ENCODE data around the gene IL1RAPL1. TPM values are rescaled to one million over a fixed set of nuclear protein-coding genes. Genes with fewer than 3 reads are reported as not detected.

Gene IL1RAPL1
- total RNA-seq, 2 donors from 2014 or later = 1.6 to 1.7 TPM

DNA sequence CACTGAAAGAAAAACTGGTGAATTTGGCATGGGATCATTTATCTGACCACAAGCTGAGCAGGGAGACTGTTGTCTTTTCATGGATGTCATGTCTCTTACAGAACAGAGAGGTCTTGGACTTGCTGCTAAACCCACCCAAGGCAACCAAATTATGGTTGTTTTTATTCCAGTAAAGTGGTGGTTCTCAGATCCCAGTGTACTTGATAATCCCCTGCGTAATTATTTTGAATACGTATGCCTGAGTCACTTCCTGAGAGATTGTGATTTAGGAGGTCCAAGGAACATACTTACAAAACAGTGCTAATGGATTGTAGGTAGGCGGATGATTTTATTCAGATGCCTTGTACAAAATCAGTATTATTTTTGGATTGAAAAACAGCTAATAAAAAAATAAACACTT, 585.6 kb downstream of the IL1RAPL1 start:
- DNase-seq = no peak
- no peak for ATAC-seq
- intact Hi-C loops (cut with DNase I) = no loop called here

DNA sequence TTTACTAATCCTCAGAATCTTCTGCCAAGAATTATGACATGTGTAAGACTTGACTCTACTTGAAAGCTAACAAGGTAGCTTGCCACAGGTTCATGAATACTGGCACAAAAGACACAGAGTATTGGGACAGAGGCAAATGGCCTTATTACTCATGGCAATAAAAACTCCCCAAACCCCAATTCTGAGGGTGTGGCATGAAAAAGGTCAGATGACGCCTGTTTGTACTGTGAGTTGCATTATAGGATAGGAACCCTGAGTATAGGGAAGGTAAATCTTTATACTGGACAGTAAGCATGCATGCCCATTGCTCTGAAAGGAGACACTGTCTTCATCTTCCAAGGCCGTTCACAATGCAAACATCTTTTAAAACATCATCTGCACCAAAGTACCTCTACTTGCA, 600.0 kb downstream of the IL1RAPL1 start:
- no peak for ATAC-seq
- intact Hi-C loops (cut with DNase I) = no loop called here
- DNase-seq = no peak

GRCh38 chrX:29196501-29196900, 609.3 kb downstream of the IL1RAPL1 start:
- DNase-seq (no peak), ATAC-seq (no peak)
- intact Hi-C loops (cut with DNase I) = no loop called here

GRCh38 chrX:29215251-29215650, 628.0 kb downstream of the IL1RAPL1 start:
- no peak for DNase-seq
- ATAC-seq = no peak
- intact Hi-C loops (cut with DNase I) = no loop called here

DNA sequence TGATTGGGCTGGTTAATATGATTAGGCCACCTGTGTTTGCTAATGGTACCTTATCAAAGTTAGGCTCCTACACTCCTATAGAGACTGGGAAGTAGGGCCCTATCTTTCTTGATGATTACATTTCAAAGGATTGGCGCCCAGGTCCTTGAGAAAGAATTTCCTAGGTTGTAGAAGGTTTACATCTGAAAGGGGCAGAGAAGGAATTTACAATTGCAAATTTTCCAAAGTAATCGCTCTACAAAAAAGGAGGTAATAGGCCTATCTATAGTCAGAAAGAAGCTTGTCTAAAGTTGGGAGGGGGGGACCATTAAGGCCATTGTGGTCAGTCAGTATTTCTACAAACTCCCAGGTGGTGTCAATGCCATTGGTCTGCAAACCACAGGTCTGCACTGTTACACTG, 638.4 kb downstream of the IL1RAPL1 start:
- ATAC-seq (no peak), DNase-seq (no peak)
- intact Hi-C loops (cut with DNase I) = no loop called here

DNA sequence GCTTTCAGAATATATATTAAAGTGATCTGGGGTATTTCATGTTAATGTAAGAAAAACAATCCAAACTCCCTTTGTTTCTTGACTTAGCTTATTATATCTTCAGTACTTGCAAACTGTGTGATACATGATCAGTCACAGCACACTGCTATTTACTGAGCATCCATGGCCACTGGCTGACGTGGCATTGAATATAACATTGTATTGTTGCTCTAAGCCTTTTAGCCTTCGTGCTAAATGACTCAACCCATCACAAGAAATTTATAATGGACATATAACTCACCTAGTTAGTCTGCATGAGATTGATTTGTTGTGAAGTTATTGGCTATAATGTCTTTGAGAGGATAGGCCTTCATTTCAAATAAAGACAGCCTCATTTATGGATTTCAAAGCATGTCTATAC, 642.6 kb downstream of the IL1RAPL1 start:
- no peak for ATAC-seq
- DNase-seq = no peak
- intact Hi-C loops (cut with DNase I) = no loop called here

- intact Hi-C loops (cut with DNase I) = no loop called here
- DNase-seq (no peak), ATAC-seq (no peak)
These were observed 644.6 kb downstream of the IL1RAPL1 start for GRCh38 chrX:29231800-29232199.

- DNase-seq (no peak), ATAC-seq (no peak)
- intact Hi-C loops (cut with DNase I) = no loop called here
These were observed 646.4 kb downstream of the IL1RAPL1 start for GRCh38 chrX:29233592-29234183.

- ATAC-seq (no peak), DNase-seq (no peak)
- intact Hi-C loops (cut with DNase I) = no loop called here
These were observed 650.7 kb downstream of the IL1RAPL1 start for GRCh38 chrX:29237972-29238371.

DNA sequence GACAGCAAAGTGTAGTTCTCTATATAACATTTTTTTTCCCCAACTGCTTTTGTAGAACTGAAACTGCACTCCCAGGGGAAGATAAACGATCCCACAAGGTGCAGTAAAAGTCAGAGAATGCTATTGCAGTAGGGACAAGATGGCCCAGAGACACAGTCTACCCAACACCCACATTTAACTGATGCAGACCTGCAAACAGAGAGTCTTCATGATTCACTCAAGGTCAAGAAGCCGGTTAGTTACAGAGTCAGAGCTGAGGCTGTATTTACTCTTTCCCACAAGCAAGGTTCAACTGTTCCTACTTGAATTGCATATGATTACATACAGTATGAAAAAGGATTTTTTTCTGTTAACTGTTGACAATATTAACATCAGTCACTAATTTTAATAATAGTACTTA, 654.6 kb downstream of the IL1RAPL1 start:
- ATAC-seq = no peak
- intact Hi-C loops (cut with DNase I) = no loop called here

GRCh38 chrX:29242856-29243255, 655.6 kb downstream of the IL1RAPL1 start:
- DNase-seq = no peak
- ATAC-seq = no peak
- intact Hi-C loops (cut with DNase I) = no loop called here

More for the DNA sequence above, 654.6 kb downstream of the IL1RAPL1 start:
- DNase-seq = no peak

- ATAC-seq = no peak
- DNase-seq = no peak
- intact Hi-C loops (cut with DNase I) = no loop called here
These were observed 656.7 kb downstream of the IL1RAPL1 start for GRCh38 chrX:29243942-29244341.

DNA sequence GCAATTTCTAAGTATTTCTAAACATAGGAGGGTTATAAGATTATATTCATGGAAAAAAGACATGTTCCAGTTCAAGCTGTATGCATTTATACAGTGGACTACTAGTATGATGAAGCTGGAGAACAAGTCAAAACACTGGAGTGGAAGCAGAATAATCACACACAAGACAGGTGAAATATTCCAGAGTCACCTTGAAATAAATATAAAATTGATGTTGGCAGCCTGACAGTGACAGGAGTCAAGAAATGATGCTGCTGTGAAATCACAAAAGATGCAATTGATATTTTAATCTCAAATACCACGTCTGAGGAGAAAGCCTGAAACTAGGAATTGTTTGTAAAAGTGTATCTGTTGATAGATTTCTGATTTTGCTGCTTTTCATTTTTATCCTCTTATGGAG, 667.3 kb downstream of the IL1RAPL1 start:
- intact Hi-C loops (cut with DNase I) = no loop called here
- no peak for DNase-seq
- no peak for ATAC-seq

DNA sequence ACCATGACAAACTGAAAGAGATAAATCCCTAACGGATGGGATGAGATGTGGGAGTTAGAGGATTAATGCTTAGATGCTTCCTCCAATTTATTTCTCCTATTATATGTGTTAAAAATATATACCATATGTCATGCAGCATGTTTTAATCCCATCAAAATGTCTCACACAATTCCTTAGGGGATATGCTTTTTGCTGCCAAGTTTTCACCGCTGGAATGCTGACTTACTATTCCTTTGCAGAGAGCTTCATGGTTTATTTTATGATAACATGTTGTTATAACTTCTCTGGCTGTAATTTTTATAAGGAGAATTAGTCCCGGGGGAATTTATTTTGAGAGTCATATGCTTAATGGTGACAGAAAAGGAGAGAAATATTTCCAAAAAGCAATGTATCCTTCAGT, 670.3 kb downstream of the IL1RAPL1 start:
- no peak for ATAC-seq
- no peak for DNase-seq
- intact Hi-C loops (cut with DNase I) = no loop called here

DNA sequence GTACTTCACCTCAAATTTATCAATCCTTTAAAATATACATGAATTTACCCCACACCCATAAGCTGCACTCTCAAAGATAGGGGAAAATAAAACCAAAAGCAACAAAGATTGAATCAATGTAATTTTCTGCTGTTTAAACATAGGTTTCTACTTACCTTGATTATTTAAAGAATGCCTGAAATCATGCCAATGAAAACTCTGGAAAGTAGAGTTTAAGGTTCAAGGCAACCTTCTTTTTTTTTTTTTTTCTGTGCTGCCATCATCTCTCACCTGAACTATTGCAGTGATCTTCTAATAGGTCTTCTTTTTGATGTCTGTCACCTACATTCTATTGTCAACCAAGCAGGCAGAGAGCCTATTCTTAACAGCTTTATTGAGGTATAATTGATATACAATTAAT, 682.1 kb downstream of the IL1RAPL1 start:
- intact Hi-C loops (cut with DNase I) = no loop called here
- no peak for ATAC-seq

DNA sequence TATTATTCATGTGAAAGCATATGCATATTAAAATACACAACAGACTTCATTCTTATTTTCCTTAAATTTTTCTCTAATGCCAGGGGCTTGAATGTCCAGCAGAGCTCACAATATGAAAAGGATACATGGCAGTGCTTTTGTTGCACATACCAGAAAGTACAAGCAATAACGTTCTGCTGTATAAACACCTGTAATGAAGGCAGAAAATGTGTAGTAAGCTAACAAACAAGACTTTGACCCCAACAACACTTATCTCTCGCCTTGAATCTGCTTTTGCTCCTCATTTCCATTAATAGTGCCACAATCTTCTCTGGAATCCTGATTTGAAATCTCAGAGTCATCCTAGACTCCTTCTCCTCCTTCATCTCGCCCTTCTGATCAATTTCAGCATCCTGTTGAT, 687.3 kb downstream of the IL1RAPL1 start:
- intact Hi-C loops (cut with DNase I) = no loop called here
- ATAC-seq (no peak), DNase-seq (no peak)

More for the DNA sequence above, 682.1 kb downstream of the IL1RAPL1 start:
- no peak for DNase-seq

DNA sequence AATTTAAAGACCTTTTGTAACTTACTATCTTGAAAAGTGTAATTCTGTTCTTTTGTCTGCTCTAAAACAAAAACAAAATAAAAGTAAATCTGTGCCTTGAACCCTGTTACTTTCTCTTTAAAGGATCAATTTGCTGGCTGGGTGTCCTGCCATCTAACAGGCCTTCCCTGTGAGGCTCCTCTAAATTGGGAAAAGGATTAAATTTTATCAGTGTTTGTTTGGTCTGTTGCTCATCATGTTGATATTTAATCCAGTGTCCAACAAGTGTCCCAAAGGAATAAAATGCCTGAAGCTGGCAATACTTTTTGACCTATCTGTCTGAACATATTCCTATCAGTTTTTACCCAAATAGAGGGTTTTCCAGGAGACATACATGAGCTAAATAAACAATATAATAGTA, 688.7 kb downstream of the IL1RAPL1 start:
- intact Hi-C loops (cut with DNase I) = no loop called here
- no peak for ATAC-seq
- DNase-seq = no peak

GRCh38 chrX:29281078-29281742, 694.0 kb downstream of the IL1RAPL1 start:
- intact Hi-C loops (cut with DNase I) = no loop called here
- no peak for ATAC-seq

GRCh38 chrX:29285664-29286063, 698.4 kb downstream of the IL1RAPL1 start:
- DNase-seq (no peak), ATAC-seq (peak; percentile 53 to 57)
- intact Hi-C loops (cut with DNase I) = no loop called here

More at GRCh38 chrX:29281078-29281742, 694.0 kb downstream of the IL1RAPL1 start:
- DNase-seq = no peak

DNA sequence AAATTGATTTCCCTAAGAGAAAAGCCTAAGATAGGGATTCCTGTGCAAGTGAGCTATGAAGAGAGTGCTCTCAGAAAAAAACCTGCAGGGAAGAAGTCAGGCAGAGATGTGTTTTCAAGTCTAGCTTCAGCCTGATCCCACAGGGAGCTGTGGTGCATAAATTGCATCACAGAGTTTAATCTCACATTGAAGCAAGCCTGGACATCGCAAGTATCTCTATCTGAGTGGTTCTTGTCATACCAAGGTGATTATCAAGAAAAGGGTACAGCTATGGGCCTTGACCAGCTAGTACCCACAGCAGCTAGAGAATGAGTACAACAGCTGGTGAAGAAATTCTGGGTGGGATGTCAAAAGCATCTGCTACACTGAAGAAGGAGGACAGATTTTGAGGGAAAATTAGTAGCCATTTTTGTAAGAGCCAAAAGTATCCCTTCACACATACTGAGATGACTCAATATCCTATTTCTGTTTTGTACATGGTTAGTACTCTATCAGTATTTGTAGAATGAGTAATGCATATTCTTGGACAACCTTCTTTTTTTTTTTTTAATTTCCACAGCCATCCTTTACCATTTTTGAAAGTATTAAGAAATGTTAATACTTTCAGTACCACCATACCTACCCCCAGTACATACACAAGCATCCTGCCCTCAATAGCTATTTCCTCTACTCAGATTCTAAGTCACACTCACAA, 708.9 kb downstream of the IL1RAPL1 start:
- intact Hi-C loops (cut with DNase I) = no loop called here
- DNase-seq (no peak), ATAC-seq (peak in 1 of 2 donors; percentile 81)
